Retinal pigment epithelial cell (primary cell): ENCODE data around the gene MID1IP1.

ENCODE experiments used
- DNase-seq: peaks from one replicate; pipeline ENCODE4 v3.0.0-alpha.2; 2010; ENCODE audit warnings: low read depth
- H3K4me3 ChIP-seq: 2 replicates; pipeline ENCODE4 v1.5.1; 2011; ENCODE audit warnings: mild to moderate bottlenecking, low read length, control low read depth, moderate library complexity
- CTCF ChIP-seq: conservative IDR thresholded peaks from 2 replicates; pipeline ENCODE4 v1.5.1; 2011; ENCODE audit warnings: low read depth, low read length, control low read depth, inconsistent platforms

MID1IP1 gene

DNA sequence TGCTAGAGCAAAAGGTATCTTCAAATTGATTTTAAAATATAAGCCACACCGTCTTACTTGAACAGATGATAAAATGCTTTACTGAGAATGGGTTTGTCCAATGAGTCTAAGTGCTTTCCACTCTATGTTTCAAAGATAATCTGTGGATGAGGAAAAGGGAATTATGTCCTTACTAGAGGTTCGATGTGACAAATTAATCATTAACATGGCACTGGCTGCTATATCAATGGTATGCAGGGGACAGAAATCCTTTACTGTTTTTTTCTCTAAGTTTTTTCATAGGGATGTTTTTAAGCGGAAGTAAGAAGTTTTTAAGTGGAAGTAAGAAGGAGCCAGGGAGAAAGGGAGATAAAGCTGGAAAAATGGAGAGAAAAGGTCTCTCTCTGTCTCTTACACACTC, 38.0 kb downstream of the MID1IP1 start:
- no peak overlapping the region for H3K4me3 ChIP-seq
- TF ChIP-seq CTCF, result no peak
- no peak for DNase-seq

DNA sequence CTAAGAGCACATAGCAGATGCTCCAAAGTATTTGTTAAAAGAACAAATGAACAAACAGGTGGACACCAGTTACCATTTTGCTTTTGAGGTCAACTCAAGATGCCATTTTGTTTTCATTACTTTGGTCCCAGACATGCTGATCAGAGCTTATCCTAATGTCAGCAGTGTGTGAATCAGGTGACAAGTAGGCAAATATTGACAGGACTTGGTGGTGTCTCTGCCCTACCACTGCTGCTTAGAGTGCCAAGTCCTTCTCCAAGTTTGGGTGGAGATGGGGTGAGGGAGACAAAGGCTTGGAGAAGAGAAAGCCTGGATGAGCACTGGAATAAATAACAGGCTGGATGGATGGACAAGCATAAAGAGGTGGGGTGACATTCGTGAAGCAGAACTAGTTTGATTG, 38.7 kb downstream of the MID1IP1 start:
- no peak for DNase-seq
- no peak for TF ChIP-seq CTCF

GRCh38 chrX:38841750-38842149, 40.5 kb downstream of the MID1IP1 start:
- H3K4me3 ChIP-seq, result no peak overlapping the region
- no peak for TF ChIP-seq CTCF
- DNase-seq, result no peak

More for the DNA sequence above, 38.7 kb downstream of the MID1IP1 start:
- no peak overlapping the region for H3K4me3 ChIP-seq

DNA sequence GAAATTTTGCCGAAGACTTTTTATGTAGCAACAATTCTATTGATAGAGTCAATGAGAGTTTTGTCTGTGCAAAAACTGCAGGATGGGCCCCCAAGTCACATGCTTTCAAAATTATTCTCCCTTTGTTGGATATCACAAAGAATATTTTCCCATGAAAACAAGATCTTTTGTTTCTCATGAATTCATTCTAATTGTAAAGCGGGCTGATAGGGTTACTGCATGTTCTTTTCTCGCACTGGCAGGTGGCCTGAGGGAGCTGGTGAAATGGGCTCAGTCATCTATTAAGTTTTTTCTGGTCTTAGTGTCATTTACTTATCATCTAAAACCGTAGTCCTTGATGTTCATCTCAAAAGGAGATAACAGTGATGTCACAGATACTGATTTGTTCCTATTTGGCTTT, 44.2 kb downstream of the MID1IP1 start:
- TF ChIP-seq CTCF, result no peak
- DNase-seq, result no peak
- no peak overlapping the region for H3K4me3 ChIP-seq

GRCh38 chrX:38847206-38847902, 46.1 kb downstream of the MID1IP1 start:
- H3K4me3 ChIP-seq, result no peak overlapping the region
- no peak for TF ChIP-seq CTCF

DNA sequence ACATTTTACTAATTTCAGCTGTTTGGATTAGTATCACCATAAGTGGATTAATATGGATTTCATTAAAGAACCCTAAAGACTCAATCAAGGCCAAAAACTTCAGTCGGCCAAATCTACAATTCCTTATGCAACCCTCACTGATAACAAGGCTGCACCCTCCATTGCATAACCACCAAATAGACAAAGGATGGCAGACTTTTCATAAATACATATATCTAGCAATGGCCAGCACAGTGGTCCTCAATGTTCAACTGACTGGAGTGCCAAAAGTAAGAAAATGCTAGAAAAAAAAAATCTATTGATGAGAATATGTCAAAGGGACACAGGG, 46.6 kb downstream of the MID1IP1 start:
- no peak overlapping the region for H3K4me3 ChIP-seq
- DNase-seq, result no peak
- TF ChIP-seq CTCF, result no peak

More at GRCh38 chrX:38847206-38847902, 46.1 kb downstream of the MID1IP1 start:
- no peak for DNase-seq

DNA sequence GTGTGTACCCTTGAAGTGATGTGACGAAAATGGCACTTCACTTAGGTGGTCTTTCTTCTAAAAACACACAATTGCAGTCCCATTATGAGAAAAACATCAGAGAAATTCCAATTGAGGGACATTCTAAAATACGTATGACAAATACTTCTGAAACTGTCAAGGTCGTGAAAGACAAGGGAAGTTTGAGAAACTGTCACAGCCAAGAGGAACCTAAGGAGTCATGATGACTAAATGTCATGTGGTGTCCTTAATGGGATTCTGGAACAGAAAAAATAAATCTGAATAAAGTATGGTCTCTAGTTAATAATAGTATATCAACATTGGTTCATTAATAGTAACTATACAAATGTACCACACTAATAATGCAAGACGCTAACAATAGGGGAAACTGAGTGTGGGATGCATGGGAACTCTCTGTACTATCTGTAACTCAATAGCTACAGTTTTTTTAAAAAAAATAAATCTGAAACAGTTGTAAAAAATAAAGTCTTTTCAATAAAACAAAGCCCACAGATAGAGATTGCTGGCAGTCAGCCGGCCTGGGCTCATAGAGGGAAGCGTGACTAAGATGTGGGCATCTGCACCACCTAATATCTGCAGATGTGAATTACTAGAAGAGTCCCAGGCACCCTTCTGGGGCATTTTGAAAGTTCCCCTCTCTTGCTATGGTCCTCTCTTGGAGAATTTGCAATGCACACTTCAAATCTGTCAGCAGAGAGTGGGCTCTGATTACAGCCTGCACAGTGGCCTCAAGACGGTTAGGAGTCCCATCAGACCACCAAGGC, 47.6 kb downstream of the MID1IP1 start:
- H3K4me3 ChIP-seq, result no peak overlapping the region
- DNase-seq, result no peak
- no peak for TF ChIP-seq CTCF
